HG03097 (cell line): Measurements from ENCODE around the gene CLSTN2.

Source experiments
- ATAC-seq: cut with Tn5 transposase; IDR thresholded peaks from one replicate; pipeline ENCODE4 v1.9.1; 2021; ENCODE audit not compliant: unreplicated experiment, low FRiP score

CLSTN2 gene

GRCh38 chr3:140143367-140144069 lies 208.5 kb downstream of the CLSTN2 start:
- ATAC-seq: no peak

- ATAC-seq: no peak
These were observed 210.5 kb downstream of the CLSTN2 start for GRCh38 chr3:140145528-140145927.

GRCh38 chr3:140146668-140147067 lies 211.7 kb downstream of the CLSTN2 start:
- no peak for ATAC-seq

GRCh38 chr3:140147965-140148490 lies 213.0 kb downstream of the CLSTN2 start:
- ATAC-seq: no peak

GRCh38 chr3:140148824-140149390 lies 213.9 kb downstream of the CLSTN2 start:
- ATAC-seq: no peak

GRCh38 chr3:140151321-140151720 lies 216.3 kb downstream of the CLSTN2 start:
- no peak for ATAC-seq

GRCh38 chr3:140152851-140153639 lies 218.1 kb downstream of the CLSTN2 start:
- ATAC-seq: no peak

GRCh38 chr3:140153736-140154135 lies 218.8 kb downstream of the CLSTN2 start:
- ATAC-seq: no peak

- ATAC-seq: no peak
These were observed 222.2 kb downstream of the CLSTN2 start for GRCh38 chr3:140157161-140157560.

GRCh38 chr3:140159646-140160045 lies 224.7 kb downstream of the CLSTN2 start:
- ATAC-seq: no peak

GRCh38 chr3:140160553-140160952 lies 225.6 kb downstream of the CLSTN2 start:
- ATAC-seq: no peak

- ATAC-seq: no peak
These were observed 227.6 kb downstream of the CLSTN2 start for GRCh38 chr3:140162551-140162950.

- no peak for ATAC-seq
These were observed 228.3 kb downstream of the CLSTN2 start for GRCh38 chr3:140163159-140163763.

- no peak for ATAC-seq
These were observed 229.2 kb downstream of the CLSTN2 start for GRCh38 chr3:140164156-140164555.

GRCh38 chr3:140164922-140165590 lies 230.1 kb downstream of the CLSTN2 start:
- ATAC-seq: no peak

GRCh38 chr3:140165781-140166180 lies 230.8 kb downstream of the CLSTN2 start:
- ATAC-seq: no peak

- ATAC-seq: no peak
These were observed 232.0 kb downstream of the CLSTN2 start for GRCh38 chr3:140166861-140167599.

- no peak for ATAC-seq
These were observed 232.8 kb downstream of the CLSTN2 start for GRCh38 chr3:140167600-140168281.

- ATAC-seq: peak; percentile 97
These were observed 235.6 kb downstream of the CLSTN2 start for GRCh38 chr3:140170612-140171011.
